ENCODE data around the gene ZGLP1.

Gene ZGLP1

DNA sequence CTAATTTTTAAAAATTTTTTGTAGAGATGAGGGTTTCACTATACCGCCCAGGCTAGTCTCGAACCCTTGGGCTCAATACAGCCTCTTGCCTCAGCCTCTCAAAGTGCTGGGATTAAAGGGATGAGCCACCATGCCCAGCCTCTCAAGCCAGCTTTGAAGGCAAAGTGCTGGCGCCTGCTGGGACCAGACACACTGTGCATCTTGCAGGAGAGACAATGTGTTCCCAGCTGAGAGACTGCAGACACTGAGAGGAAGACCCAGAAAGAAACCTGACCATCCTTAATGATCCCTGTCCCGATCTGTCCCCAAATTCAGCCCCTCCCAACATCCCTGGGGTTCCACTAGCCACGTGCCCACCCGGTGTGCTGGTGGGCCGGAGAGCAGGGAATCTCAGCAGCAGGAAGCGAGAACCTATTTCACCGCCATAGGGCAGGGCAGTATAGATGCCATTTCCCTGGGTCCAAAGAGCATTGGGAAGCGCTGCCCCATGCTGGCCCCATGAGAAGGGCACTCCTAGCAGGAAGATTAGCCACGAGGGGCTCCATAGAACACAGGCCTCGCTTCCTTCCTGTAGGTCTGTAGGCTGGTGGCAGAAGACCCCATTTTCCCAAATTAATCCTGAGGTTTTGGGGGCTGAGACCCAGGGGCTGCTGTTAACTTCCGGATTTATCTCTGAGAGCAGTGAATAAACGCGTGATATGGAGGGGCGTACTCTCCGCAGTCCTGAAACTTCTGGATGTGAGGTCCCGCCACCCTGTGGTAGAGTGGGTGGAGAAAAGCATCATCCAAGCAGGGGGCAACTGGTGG is 22.7 kb upstream of the ZGLP1 start:
- peaks cover 18 to 20% of the 10 kb centered on the region in 2 experiments for H3K4me1 ChIP-seq (ENCODE audit: control insufficient read depth in 1 of 2, insufficient read depth in 2 of 2, low read length in 2 of 2)
- H2AFZ ChIP-seq (ENCODE audit: insufficient read depth, low read length, poor library complexity): no peak overlapping the region
- H3K23ac ChIP-seq (ENCODE audit: low read length): no peak overlapping the region
- H3K79me2 ChIP-seq (ENCODE audit: control insufficient read depth, insufficient read depth, low read length, poor library complexity): peaks cover 11% of the 10 kb centered on the region
- peaks cover 1% of the 10 kb centered on the region for H3K9me3 ChIP-seq (ENCODE audit: insufficient read depth, low read depth, low read length)
- H3K79me1 ChIP-seq (ENCODE audit: low read length): peaks cover 6% of the 10 kb centered on the region
- peak overlapping the region; percentile 85 for H3K4ac ChIP-seq (ENCODE audit: low read depth, low read length)
- H2BK5ac ChIP-seq (ENCODE audit: low read depth, low read length, poor library complexity): no peak overlapping the region
- H3K27ac ChIP-seq (ENCODE audit: low read depth, low read length): no peak overlapping the region
- H3K14ac ChIP-seq (ENCODE audit: low read length): no peak overlapping the region
- H3K36me3 ChIP-seq (ENCODE audit: control insufficient read depth in 1 of 2, insufficient read depth in 2 of 2, low read length in 2 of 2): peaks cover 32 to 34% of the 10 kb centered on the region in 2 experiments
- peak overlapping the region; percentile 90 for H3K4me2 ChIP-seq (ENCODE audit: low read length)
- H4K8ac ChIP-seq (ENCODE audit: low read depth, low read length): peak overlapping the region; percentile 80
- H2BK12ac ChIP-seq (ENCODE audit: low read length): no peak overlapping the region
- no peak overlapping the region for H2AK5ac ChIP-seq (ENCODE audit: low read length)
- peak overlapping the region; percentile 58 for H3K18ac ChIP-seq (ENCODE audit: low read length)
- DNase-seq: no peak
- no peak overlapping the region for H2BK120ac ChIP-seq (ENCODE audit: insufficient read depth, low read length, poor library complexity)
- peak overlapping the region; percentile 86 for H3K4me3 ChIP-seq (ENCODE audit: low read depth, low read length)
- H4K12ac ChIP-seq (ENCODE audit: low read depth, low read length): peak overlapping the region; percentile 61
- H4K91ac ChIP-seq (ENCODE audit: low read depth, low read length): peak overlapping the region; percentile 73
- H3K9ac ChIP-seq (ENCODE audit: low read length): peak overlapping the region; percentile 74
- no CpG with 5 or more reads among the region's 18 CpGs for WGBS (ENCODE audit: extremely low coverage, insufficient coverage, insufficient read length)
- H3K27me3 ChIP-seq (ENCODE audit: insufficient read depth, low read length): no peaks in the 10 kb centered on the region

DNA sequence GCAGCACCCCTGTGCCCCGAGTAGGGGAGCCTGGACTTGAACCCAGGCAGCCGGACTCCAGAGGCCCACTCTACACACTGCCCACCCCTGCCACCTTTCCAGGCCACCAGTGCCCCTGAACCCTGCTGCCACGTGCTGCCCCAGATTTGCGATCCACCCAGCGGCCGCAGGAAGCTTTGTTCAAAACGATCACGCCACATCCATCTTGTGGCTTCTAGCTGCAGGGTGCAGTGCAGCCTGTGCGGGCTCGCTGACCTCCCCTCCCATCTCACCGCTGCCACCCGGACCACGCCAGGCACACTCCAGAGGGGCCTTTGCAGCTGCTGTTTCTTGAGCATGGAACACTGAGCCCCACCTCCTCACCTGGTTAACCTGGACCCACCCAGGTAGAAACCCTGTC is 19.9 kb upstream of the ZGLP1 start:
- peak overlapping the region; percentile 25 for H3K4me3 ChIP-seq (ENCODE audit: low read depth, low read length)
- no peak overlapping the region for H4K12ac ChIP-seq (ENCODE audit: low read depth, low read length)
- H3K79me2 ChIP-seq (ENCODE audit: control insufficient read depth, insufficient read depth, low read length, poor library complexity): peaks cover 11% of the 10 kb centered on the region
- H3K36me3 ChIP-seq (ENCODE audit: control insufficient read depth in 1 of 2, insufficient read depth in 2 of 2, low read length in 2 of 2): peaks cover 52 to 54% of the 10 kb centered on the region in 2 experiments
- no peak for DNase-seq
- H2BK5ac ChIP-seq (ENCODE audit: low read depth, low read length, poor library complexity): no peak overlapping the region
- H3K18ac ChIP-seq (ENCODE audit: low read length): no peak overlapping the region
- no peak overlapping the region for H3K27ac ChIP-seq (ENCODE audit: low read depth, low read length)
- WGBS (ENCODE audit: extremely low coverage, insufficient coverage, insufficient read length): no CpG with 5 or more reads among the region's 13 CpGs
- H3K14ac ChIP-seq (ENCODE audit: low read length): no peak overlapping the region
- H3K23ac ChIP-seq (ENCODE audit: low read length): no peak overlapping the region
- no peak overlapping the region for H2AFZ ChIP-seq (ENCODE audit: insufficient read depth, low read length, poor library complexity)
- H3K4ac ChIP-seq (ENCODE audit: low read depth, low read length): no peak overlapping the region
- H3K4me1 ChIP-seq (ENCODE audit: control insufficient read depth in 1 of 2, insufficient read depth in 2 of 2, low read length in 2 of 2): peaks cover 13 to 15% of the 10 kb centered on the region in 2 experiments
- peaks cover 4% of the 10 kb centered on the region for H3K79me1 ChIP-seq (ENCODE audit: low read length)
- H2AK5ac ChIP-seq (ENCODE audit: low read length): no peak overlapping the region
- H2BK12ac ChIP-seq (ENCODE audit: low read length): no peak overlapping the region
- no peaks in the 10 kb centered on the region for H3K27me3 ChIP-seq (ENCODE audit: insufficient read depth, low read length)
- H2BK120ac ChIP-seq (ENCODE audit: insufficient read depth, low read length, poor library complexity): no peak overlapping the region
- H4K91ac ChIP-seq (ENCODE audit: low read depth, low read length): no peak overlapping the region
- H3K9me3 ChIP-seq (ENCODE audit: insufficient read depth, low read depth, low read length): peaks cover 2% of the 10 kb centered on the region
- H4K8ac ChIP-seq (ENCODE audit: low read depth, low read length): no peak overlapping the region
- H3K4me2 ChIP-seq (ENCODE audit: low read length): no peak overlapping the region
- H3K9ac ChIP-seq (ENCODE audit: low read length): no peak overlapping the region

DNA sequence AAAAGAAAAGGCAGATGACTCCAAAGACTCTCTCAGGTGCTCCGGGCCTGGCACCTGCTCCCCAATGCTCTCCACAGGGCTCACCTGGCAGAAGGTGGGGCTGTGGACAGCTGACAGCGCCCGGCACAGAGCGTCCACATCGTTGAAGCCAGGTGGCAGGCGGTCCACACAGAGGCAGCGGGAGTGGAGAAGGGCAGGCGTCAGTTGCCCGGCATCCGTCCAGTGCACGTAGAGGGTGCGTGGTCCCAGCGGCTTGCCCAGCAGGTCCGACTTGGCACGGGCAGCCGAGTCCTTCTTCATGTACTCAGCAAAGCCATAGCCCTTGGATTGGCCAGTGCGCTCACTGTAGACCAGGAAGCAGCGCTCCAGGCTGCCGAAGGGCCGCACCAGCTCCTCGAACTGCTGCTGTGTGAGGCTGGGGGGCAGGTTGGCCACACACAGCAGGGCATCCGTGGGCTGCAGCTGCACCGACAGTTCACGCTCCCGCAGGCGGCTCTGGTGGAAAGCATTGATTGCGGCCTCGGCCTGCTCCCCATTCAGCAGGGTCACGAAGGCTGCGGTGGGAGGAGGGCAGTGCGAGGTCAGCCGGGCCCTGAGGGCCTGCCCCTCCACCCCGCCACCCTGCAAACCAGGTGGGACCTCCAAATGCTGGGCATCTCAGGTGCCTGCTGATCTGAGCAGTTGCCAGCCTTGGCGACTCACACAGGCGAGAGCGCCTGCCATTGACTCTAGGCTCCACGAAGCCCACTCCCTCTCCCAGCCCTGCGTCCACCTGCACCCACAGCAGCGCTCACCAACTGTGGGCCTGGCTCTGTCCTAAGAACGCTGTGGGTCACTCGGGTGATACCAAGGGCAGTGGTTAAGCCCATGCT is 19.2 kb upstream of the ZGLP1 start:
- Histone ChIP-seq H3K27me3 (ENCODE audit: insufficient read depth, low read length) (no peaks in the 10 kb centered on the region), H3K4me2 (ENCODE audit: low read length) (no peak overlapping the region), H4K12ac (ENCODE audit: low read depth, low read length) (no peak overlapping the region), H3K23ac (ENCODE audit: low read length) (no peak overlapping the region), H3K14ac (ENCODE audit: low read length) (no peak overlapping the region), H3K9ac (ENCODE audit: low read length) (no peak overlapping the region), H2BK12ac (ENCODE audit: low read length) (no peak overlapping the region), H2BK120ac (ENCODE audit: insufficient read depth, low read length, poor library complexity) (no peak overlapping the region), H2AK5ac (ENCODE audit: low read length) (no peak overlapping the region), H2AFZ (ENCODE audit: insufficient read depth, low read length, poor library complexity) (no peak overlapping the region), H3K79me2 (ENCODE audit: control insufficient read depth, insufficient read depth, low read length, poor library complexity) (peaks cover 11% of the 10 kb centered on the region), H4K8ac (ENCODE audit: low read depth, low read length) (no peak overlapping the region), H4K91ac (ENCODE audit: low read depth, low read length) (no peak overlapping the region), H3K4ac (ENCODE audit: low read depth, low read length) (no peak overlapping the region), H2BK5ac (ENCODE audit: low read depth, low read length, poor library complexity) (no peak overlapping the region), H3K4me1 (ENCODE audit: control insufficient read depth in 1 of 2, insufficient read depth in 2 of 2, low read length in 2 of 2) (peaks cover 5 to 9% of the 10 kb centered on the region in 2 experiments), H3K36me3 (ENCODE audit: control insufficient read depth in 1 of 2, insufficient read depth in 2 of 2, low read length in 2 of 2) (peaks cover 60% of the 10 kb centered on the region in 2 experiments), H3K18ac (ENCODE audit: low read length) (no peak overlapping the region), H3K27ac (ENCODE audit: low read depth, low read length) (no peak overlapping the region), H3K4me3 (ENCODE audit: low read depth, low read length) (no peak overlapping the region), H3K9me3 (ENCODE audit: insufficient read depth, low read depth, low read length) (peaks cover 2% of the 10 kb centered on the region), H3K79me1 (ENCODE audit: low read length) (peaks cover 4% of the 10 kb centered on the region)
- no CpG with 5 or more reads among the region's 41 CpGs for WGBS (ENCODE audit: extremely low coverage, insufficient coverage, insufficient read length)
- no peak for DNase-seq

DNA sequence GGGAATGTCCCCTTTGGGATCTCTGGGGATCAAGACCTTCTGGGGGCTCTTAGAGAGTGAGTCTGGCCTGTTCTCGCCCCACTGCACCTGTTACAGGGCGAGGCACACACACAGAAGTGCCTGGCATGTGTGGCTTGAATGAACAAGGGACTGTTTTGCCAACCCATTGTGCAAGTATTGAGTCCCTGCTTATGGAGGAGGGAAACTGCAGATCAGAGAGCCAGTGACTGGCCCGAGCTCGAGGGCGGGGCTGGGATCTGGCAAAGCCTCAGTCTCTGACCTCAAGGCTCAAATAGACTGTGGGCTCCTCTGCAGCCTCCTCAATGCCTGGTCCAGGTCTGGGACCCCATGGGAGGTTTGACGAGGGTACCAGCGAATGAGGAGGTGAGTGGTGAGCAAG is 18.2 kb upstream of the ZGLP1 start:
- Histone ChIP-seq H3K9ac (ENCODE audit: low read length) (no peak overlapping the region), H3K4me2 (ENCODE audit: low read length) (no peak overlapping the region), H4K91ac (ENCODE audit: low read depth, low read length) (no peak overlapping the region), H2BK120ac (ENCODE audit: insufficient read depth, low read length, poor library complexity) (no peak overlapping the region), H4K12ac (ENCODE audit: low read depth, low read length) (no peak overlapping the region), H3K14ac (ENCODE audit: low read length) (no peak overlapping the region), H3K9me3 (ENCODE audit: insufficient read depth, low read depth, low read length) (peaks cover 2% of the 10 kb centered on the region), H3K4me1 (ENCODE audit: control insufficient read depth in 1 of 2, insufficient read depth in 2 of 2, low read length in 2 of 2) (peaks cover 5 to 8% of the 10 kb centered on the region in 2 experiments), H3K79me1 (ENCODE audit: low read length) (no peaks in the 10 kb centered on the region), H2AK5ac (ENCODE audit: low read length) (no peak overlapping the region), H3K4me3 (ENCODE audit: low read depth, low read length) (no peak overlapping the region), H2BK5ac (ENCODE audit: low read depth, low read length, poor library complexity) (no peak overlapping the region), H2BK12ac (ENCODE audit: low read length) (no peak overlapping the region), H3K27me3 (ENCODE audit: insufficient read depth, low read length) (no peaks in the 10 kb centered on the region), H2AFZ (ENCODE audit: insufficient read depth, low read length, poor library complexity) (no peak overlapping the region), H4K8ac (ENCODE audit: low read depth, low read length) (no peak overlapping the region), H3K79me2 (ENCODE audit: control insufficient read depth, insufficient read depth, low read length, poor library complexity) (peaks cover 7% of the 10 kb centered on the region), H3K23ac (ENCODE audit: low read length) (no peak overlapping the region), H3K18ac (ENCODE audit: low read length) (no peak overlapping the region), H3K36me3 (ENCODE audit: control insufficient read depth in 1 of 2, insufficient read depth in 2 of 2, low read length in 2 of 2) (peaks cover 69% of the 10 kb centered on the region in 2 experiments), H3K4ac (ENCODE audit: low read depth, low read length) (no peak overlapping the region), H3K27ac (ENCODE audit: low read depth, low read length) (no peak overlapping the region)
- no CpG with 5 or more reads among the region's 7 CpGs for WGBS (ENCODE audit: extremely low coverage, insufficient coverage, insufficient read length)
- no peak for DNase-seq

All from trophoblast cell (in vitro differentiated cells and primary cell).